GM19043 (cell line): ENCODE results near the gene JPT2.

Source experiments
- ATAC-seq: cut with Tn5 transposase; IDR thresholded peaks from one replicate; pipeline ENCODE4 v1.9.1; 2021; ENCODE audit warnings: low read depth; ENCODE audit not compliant: unreplicated experiment

The JPT2 gene

GRCh38 chr16:1749152-1750117 lies 71.4 kb downstream of the JPT2 start:
- ATAC-seq = no peak
